OCI-LY7 (cell line): Measurements from ENCODE around the gene RNF149. TPM values are rescaled to one million over a fixed set of nuclear protein-coding genes. Genes with fewer than 3 reads are reported as not detected.

Experiments
- BruUV-seq: library from RNA; stranded (reverse); fragments of 400-500 nt; replicated peaks from 2 replicates; lab custom pipeline; 2021; lab: Mats Ljungman, UMichigan
- CTCF ChIA-PET: fragments of 300-600 bp; sonication (Branson Sonifier 250); formaldehyde crosslinking; loops from one replicate; lab custom pipeline; 2022; ENCODE audit warnings: antibody characterized with exemption; ENCODE audit not compliant: unreplicated experiment; lab: Charles Lee
- POLR2A ChIA-PET: fragments of 300-600 bp; sonication (Branson Sonifier 250); formaldehyde crosslinking; loops from one replicate; lab custom pipeline; 2022; ENCODE audit warnings: antibody characterized with exemption; lab: Charles Lee
- DNase-seq: peaks from one replicate; pipeline ENCODE4 v3.0.0-alpha.2; 2015; ENCODE audit warnings: low spot score
- H2AFZ ChIP-seq: fragments of 200-600 bp; sonication (generic), shearing (Covaris generic); 2 replicates; pipeline ENCODE4 v1.6.1; 2014; ENCODE audit warnings: mild to moderate bottlenecking, antibody characterized with exemption, low read length, moderate library complexity
- H3K27ac ChIP-seq: fragments of 200-600 bp; sonication (generic); 2 replicates; pipeline ENCODE4 v1.5.1; 2014; ENCODE audit warnings: mixed run types, low read depth, mild to moderate bottlenecking, moderate library complexity, low read length, inconsistent platforms; ENCODE audit not compliant: poor library complexity, severe bottlenecking
- H3K36me3 ChIP-seq: fragments of 200-600 bp; sonication (generic); 2 replicates; pipeline ENCODE4 v1.6.1; 2014; ENCODE audit warnings: mild to moderate bottlenecking, antibody characterized with exemption, low read length, moderate library complexity, mixed read lengths; ENCODE audit not compliant: insufficient read depth
- H3K4me1 ChIP-seq: fragments of 200-600 bp; sonication (generic); 2 replicates; pipeline ENCODE4 v1.5.1; 2014; ENCODE audit warnings: mild to moderate bottlenecking, low read length; ENCODE audit not compliant: insufficient read depth, poor library complexity, severe bottlenecking
- H3K4me2 ChIP-seq: fragments of 200-600 bp; sonication (generic); 2 replicates; pipeline ENCODE4 v1.6.1; 2014; ENCODE audit warnings: mild to moderate bottlenecking, low read length
- H3K4me3 ChIP-seq: fragments of 200-600 bp; sonication (generic); 2 replicates; pipeline ENCODE4 v1.5.1; 2014; ENCODE audit warnings: mild to moderate bottlenecking, low read depth, low read length; ENCODE audit not compliant: poor library complexity, severe bottlenecking
- H3K79me2 ChIP-seq: fragments of 200-600 bp; sonication (generic); 2 replicates; pipeline ENCODE4 v1.6.1; 2016; ENCODE audit warnings: low read depth, mild to moderate bottlenecking, low read length, moderate library complexity, mixed read lengths; ENCODE audit not compliant: insufficient read depth
- H3K9me2 ChIP-seq: fragments of 200-600 bp; sonication (generic); 2 replicates; pipeline ENCODE4 v1.6.1; 2016; ENCODE audit warnings: mild to moderate bottlenecking, low read length, mixed read lengths; ENCODE audit not compliant: insufficient read depth
- H3K9me3 ChIP-seq: fragments of 200-600 bp; sonication (generic); 2 replicates; pipeline ENCODE4 v1.6.1; 2014; ENCODE audit warnings: mild to moderate bottlenecking, mixed run types, low read length, mixed read lengths
- H4K20me1 ChIP-seq: fragments of 200-600 bp; sonication (generic); 2 replicates; pipeline ENCODE4 v1.6.1; 2014; ENCODE audit warnings: mild to moderate bottlenecking, antibody characterized with exemption, low read length, moderate library complexity, mixed read lengths; ENCODE audit not compliant: insufficient read depth
- EZH2phosphoT487 ChIP-seq: fragments of 200-600 bp; sonication (generic); IDR thresholded peaks from 2 replicates; pipeline ENCODE4 v1.6.1; 2018; ENCODE audit warnings: low read depth, borderline replicate concordance, mild to moderate bottlenecking, mixed run types, antibody characterized with exemption, low read length, moderate library complexity, mixed read lengths
- intact Hi-C: fragments of 100-400 bp; cut with micrococcal nuclease; formaldehyde crosslinking; loops from one replicate; pipeline ENCODE4 v1.10.0; 2022; ENCODE audit not compliant: unreplicated experiment
- total RNA-seq, 2 experiments: library from RNA; depleted of rRNA in 1 of 2; stranded (reverse); fragments of >200 nt in 1 of 2; shearing (Covaris generic) in 1 of 2; gene quantifications; 2 replicates each; pipeline ENCODE4 v1.2.3, GENCODE V29; 2014 to 2022
- TF ChIP-seq, protein P1 (sequence below): fragments of 200-600 bp; sonication (generic); conservative IDR thresholded peaks from 2 replicates; pipeline ENCODE4 v1.5.1; 2014; ENCODE audit warnings: mild to moderate bottlenecking, antibody characterized with exemption, low read length, moderate library complexity, mixed read lengths

Gene RNF149
- total RNA-seq, 2 experiments from 2014 or later, result 10.3 to 17.9 TPM

DNA sequence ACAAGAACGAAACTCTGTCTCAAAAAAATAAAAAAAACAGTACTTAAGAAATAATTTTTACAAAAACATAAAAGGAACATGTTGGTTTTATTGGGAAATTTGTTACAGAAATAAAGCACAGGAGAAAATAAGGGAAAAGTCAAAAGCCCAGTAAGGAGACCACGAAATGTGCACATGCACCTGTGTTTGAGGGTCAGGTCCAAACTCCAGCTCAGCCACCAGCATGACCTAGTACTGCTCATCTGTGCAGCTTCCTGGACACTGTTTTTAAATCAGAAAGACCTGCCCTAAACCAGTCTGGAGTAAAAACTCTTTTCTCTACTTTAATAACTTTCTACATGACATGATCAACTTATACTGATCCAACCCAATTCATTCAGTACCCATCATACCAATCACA lies 21.2 kb downstream of the RNF149 start:
- H3K4me3 ChIP-seq, result no peak overlapping the region
- DNase-seq, result no peak
- H3K4me2 ChIP-seq, result no peak overlapping the region
- BruUV-seq, result no TSS peak
- no peak overlapping the region for H2AFZ ChIP-seq
- TF ChIP-seq, protein P1, sequence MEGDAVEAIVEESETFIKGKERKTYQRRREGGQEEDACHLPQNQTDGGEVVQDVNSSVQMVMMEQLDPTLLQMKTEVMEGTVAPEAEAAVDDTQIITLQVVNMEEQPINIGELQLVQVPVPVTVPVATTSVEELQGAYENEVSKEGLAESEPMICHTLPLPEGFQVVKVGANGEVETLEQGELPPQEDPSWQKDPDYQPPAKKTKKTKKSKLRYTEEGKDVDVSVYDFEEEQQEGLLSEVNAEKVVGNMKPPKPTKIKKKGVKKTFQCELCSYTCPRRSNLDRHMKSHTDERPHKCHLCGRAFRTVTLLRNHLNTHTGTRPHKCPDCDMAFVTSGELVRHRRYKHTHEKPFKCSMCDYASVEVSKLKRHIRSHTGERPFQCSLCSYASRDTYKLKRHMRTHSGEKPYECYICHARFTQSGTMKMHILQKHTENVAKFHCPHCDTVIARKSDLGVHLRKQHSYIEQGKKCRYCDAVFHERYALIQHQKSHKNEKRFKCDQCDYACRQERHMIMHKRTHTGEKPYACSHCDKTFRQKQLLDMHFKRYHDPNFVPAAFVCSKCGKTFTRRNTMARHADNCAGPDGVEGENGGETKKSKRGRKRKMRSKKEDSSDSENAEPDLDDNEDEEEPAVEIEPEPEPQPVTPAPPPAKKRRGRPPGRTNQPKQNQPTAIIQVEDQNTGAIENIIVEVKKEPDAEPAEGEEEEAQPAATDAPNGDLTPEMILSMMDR, result no peak
- no peak for TF ChIP-seq EZH2phosphoT487
- H4K20me1 ChIP-seq, result no peaks in the 10 kb centered on the region
- H3K36me3 ChIP-seq, result no peaks in the 10 kb centered on the region; the same call in none of the 2 replicates
- H3K79me2 ChIP-seq, result no peaks in the 10 kb centered on the region
- no peaks in the 10 kb centered on the region for H3K9me2 ChIP-seq
- no peak overlapping the region for H3K27ac ChIP-seq
- CTCF ChIA-PET, result no interaction called here
- intact Hi-C loops, result no loop called here
- no peaks in the 10 kb centered on the region for H3K9me3 ChIP-seq
- H3K4me1 ChIP-seq, result no peaks in the 10 kb centered on the region
- POLR2A ChIA-PET, result no interaction called here

DNA sequence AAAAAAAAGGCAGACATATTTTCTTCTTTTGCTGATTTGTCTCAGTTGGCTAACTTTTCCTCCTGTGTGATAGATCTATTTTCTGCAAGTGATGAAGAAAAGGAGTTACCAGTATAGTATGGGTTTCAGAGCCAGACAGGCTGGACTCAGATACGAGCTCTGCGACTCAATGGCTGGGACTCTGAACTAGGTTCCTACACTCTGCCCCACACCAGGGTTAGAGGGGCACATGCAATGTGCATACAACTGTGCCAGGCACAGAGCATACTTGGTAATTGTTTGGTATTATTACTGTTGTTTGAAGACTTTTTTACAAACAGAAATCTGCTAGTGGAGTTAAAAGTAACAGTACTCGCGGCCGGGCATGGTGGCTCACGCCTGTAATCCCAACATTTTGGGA lies 21.8 kb downstream of the RNF149 start:
- CTCF ChIA-PET, result no interaction called here
- no peaks in the 10 kb centered on the region for H4K20me1 ChIP-seq

DNA sequence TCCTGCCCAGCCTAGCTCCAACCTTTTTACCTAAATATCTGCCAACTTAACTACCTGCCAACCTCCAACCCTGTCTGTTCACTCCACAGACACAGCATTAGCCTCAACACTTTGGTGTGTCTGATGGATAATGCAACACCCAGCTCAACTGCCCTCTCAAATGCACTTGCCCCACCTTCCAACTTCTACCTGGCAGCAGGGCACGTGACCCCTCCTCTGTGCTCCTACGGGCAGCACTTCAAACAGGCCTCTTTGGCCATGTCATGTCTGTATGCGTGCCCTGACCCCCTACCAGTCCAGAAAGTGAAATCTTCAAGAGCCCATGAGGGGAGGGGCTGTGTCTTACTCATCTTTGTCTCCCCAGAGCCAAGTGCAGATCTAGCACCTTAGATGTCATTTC lies 25.5 kb downstream of the RNF149 start:
- ChIA-PET POLR2A (interaction anchor here (0.8 to 1.0 kb wide), 3 partner anchors 9 to 20 kb away, joined by 3 read pairs; no protein-coding TSS in a partner anchor), CTCF (interaction anchor here (0.6 kb wide), 1 partner anchor 26 kb away, joined by 3 read pairs; the partner anchor contains the start of gene RNF149)
- TF ChIP-seq, protein P1, result no peak
- no peak for TF ChIP-seq EZH2phosphoT487
- Histone ChIP-seq H3K4me2 (no peak overlapping the region), H3K9me3 (no peaks in the 10 kb centered on the region), H2AFZ (no peak overlapping the region), H3K36me3 (peaks cover 16% of the 10 kb centered on the region), H3K27ac (no peak overlapping the region), H3K4me3 (no peak overlapping the region), H3K79me2 (no peaks in the 10 kb centered on the region), H4K20me1 (no peaks in the 10 kb centered on the region), H3K9me2 (no peaks in the 10 kb centered on the region), H3K4me1 (no peaks in the 10 kb centered on the region)
- intact Hi-C loops, result no loop called here
- BruUV-seq, result no TSS peak
- DNase-seq, result no peak

More for the DNA sequence above, 21.8 kb downstream of the RNF149 start:
- H3K79me2 ChIP-seq, result no peaks in the 10 kb centered on the region
- DNase-seq, result no peak
- H3K36me3 ChIP-seq, result no peaks in the 10 kb centered on the region; the same call in none of the 2 replicates
- H3K4me3 ChIP-seq, result no peak overlapping the region
- H3K27ac ChIP-seq, result no peak overlapping the region
- H3K4me1 ChIP-seq, result no peaks in the 10 kb centered on the region
- intact Hi-C loops, result no loop called here
- H3K4me2 ChIP-seq, result no peak overlapping the region
- no peak overlapping the region for H2AFZ ChIP-seq
- BruUV-seq, result no TSS peak
- POLR2A ChIA-PET, result no interaction called here
- H3K9me3 ChIP-seq, result no peaks in the 10 kb centered on the region
- H3K9me2 ChIP-seq, result no peaks in the 10 kb centered on the region
- no peak for TF ChIP-seq EZH2phosphoT487
- TF ChIP-seq, protein P1, result no peak
